ENCODE measurements around the gene SSRP1. TPM values are rescaled to one million over a fixed set of nuclear protein-coding genes. Genes with fewer than 3 reads are reported as not detected.

Gene SSRP1
- total and polyA plus RNA-seq, 7 experiments from 2014 or later: 34.3 to 146 (median 54.7) TPM

- H3K9me3 Mint-ChIP-seq: peaks cover 0 to 29% (median 8%) of the 10 kb centered on the region in 11 donors
- Histone ChIP-seq H3K4me1 (ENCODE audit: control insufficient read depth in 2 of 2, insufficient read depth in 2 of 2, low read length in 2 of 2) (no peaks in the 10 kb centered on the region), H3K27me3 (ENCODE audit: control insufficient read depth in 2 of 2, insufficient read depth in 2 of 2, low read length in 2 of 2) (no peaks in the 10 kb centered on the region), H3K27ac (ENCODE audit: low read depth, low read length) (no peak overlapping the region), H3K36me3 (ENCODE audit: control insufficient read depth in 2 of 3, insufficient read depth in 3 of 3, low read length in 3 of 3) (no peaks in the 10 kb centered on the region), H3K4me3 (ENCODE audit: low read length) (no peak overlapping the region), H3K9me3 (ENCODE audit: control insufficient read depth in 2 of 3, low read length in 3 of 3) (no peaks in the 10 kb centered on the region)
- no peak overlapping the region for H3K27ac Mint-ChIP-seq
- CTCF ChIA-PET: no interaction called here
- no peak for DNase-seq
- peaks cover 4 to 6% (median 4%) of the 10 kb centered on the region in 7 donors for H3K4me1 Mint-ChIP-seq
- H3K27me3 Mint-ChIP-seq: peaks cover 13 to 36% (median 19%) of the 10 kb centered on the region in 5 donors
- no peak overlapping the region for H3K4me3 Mint-ChIP-seq
- intact Hi-C loops (cut with micrococcal nuclease): no loop called here
- peaks cover 0 to 2% (median 0%) of the 10 kb centered on the region in 5 donors for H3K36me3 Mint-ChIP-seq
- no peak for ATAC-seq
- POLR2A ChIA-PET: no interaction called here
Measured at GRCh38 chr11:57279116-57279515, 56.6 kb downstream of the SSRP1 start.

GRCh38 chr11:57278721-57279095 is 57.0 kb downstream of the SSRP1 start:
- Histone ChIP-seq H3K27ac (ENCODE audit: low read depth, low read length) (no peak overlapping the region), H3K36me3 (ENCODE audit: control insufficient read depth in 2 of 3, insufficient read depth in 3 of 3, low read length in 3 of 3) (no peaks in the 10 kb centered on the region), H3K4me1 (ENCODE audit: control insufficient read depth in 2 of 2, insufficient read depth in 2 of 2, low read length in 2 of 2) (no peaks in the 10 kb centered on the region), H3K9me3 (ENCODE audit: control insufficient read depth in 2 of 3, low read length in 3 of 3) (peaks cover 0 to 4% (median 0%) of the 10 kb centered on the region in 3 experiments), H3K4me3 (ENCODE audit: low read length) (no peak overlapping the region), H3K27me3 (ENCODE audit: control insufficient read depth in 2 of 2, insufficient read depth in 2 of 2, low read length in 2 of 2) (no peaks in the 10 kb centered on the region)
- ATAC-seq (no peak), DNase-seq (no peak)
- H3K9me3 Mint-ChIP-seq: peaks cover 0 to 33% (median 9%) of the 10 kb centered on the region in 11 donors
- peaks cover 4 to 6% (median 4%) of the 10 kb centered on the region in 7 donors for H3K4me1 Mint-ChIP-seq
- intact Hi-C loops (cut with micrococcal nuclease): no loop called here
- no peak overlapping the region for H3K4me3 Mint-ChIP-seq
- CTCF ChIA-PET: no interaction called here
- peaks cover 0 to 7% (median 0%) of the 10 kb centered on the region in 5 donors for H3K36me3 Mint-ChIP-seq
- peaks cover 13 to 39% (median 19%) of the 10 kb centered on the region in 5 donors for H3K27me3 Mint-ChIP-seq
- POLR2A ChIA-PET: no interaction called here
- H3K27ac Mint-ChIP-seq: no peak overlapping the region

GRCh38 chr11:57277845-57278720 is 57.6 kb downstream of the SSRP1 start:
- no peaks in the 10 kb centered on the region for H3K36me3 ChIP-seq (ENCODE audit: control insufficient read depth in 2 of 3, insufficient read depth in 3 of 3, low read length in 3 of 3)
- intact Hi-C loops (cut with micrococcal nuclease): no loop called here
- Mint-ChIP-seq H3K4me1 (peaks cover 4 to 6% (median 4%) of the 10 kb centered on the region in 7 donors), H3K36me3 (peaks cover 0 to 10% (median 0%) of the 10 kb centered on the region in 5 donors), H3K9me3 (peaks cover 3 to 39% (median 11%) of the 10 kb centered on the region in 11 donors), H3K4me3 (peak overlapping the region in 2 of 10 donors; percentile 5 to 51), H3K27ac (peak overlapping the region in 1 of 9 donors; percentile 76), H3K27me3 (peaks cover 16 to 45% (median 19%) of the 10 kb centered on the region in 5 donors)
- ChIA-PET POLR2A (no interaction called here), CTCF (no interaction called here)
- DNase-seq (peak in 2 of 9 donors; percentile 4 to 32), ATAC-seq (no peak)
- H3K9me3 ChIP-seq (ENCODE audit: control insufficient read depth in 2 of 3, low read length in 3 of 3): peaks cover 0 to 10% (median 0%) of the 10 kb centered on the region in 3 experiments
- no peak overlapping the region for H3K4me3 ChIP-seq (ENCODE audit: low read length)
- no peaks in the 10 kb centered on the region for H3K4me1 ChIP-seq (ENCODE audit: control insufficient read depth in 2 of 2, insufficient read depth in 2 of 2, low read length in 2 of 2)
- H3K27ac ChIP-seq (ENCODE audit: low read depth, low read length): no peak overlapping the region
- H3K27me3 ChIP-seq (ENCODE audit: control insufficient read depth in 2 of 2, insufficient read depth in 2 of 2, low read length in 2 of 2): no peaks in the 10 kb centered on the region

GRCh38 chr11:57276971-57277675 is 58.6 kb downstream of the SSRP1 start:
- no peaks in the 10 kb centered on the region for H3K4me1 ChIP-seq (ENCODE audit: control insufficient read depth in 2 of 2, insufficient read depth in 2 of 2, low read length in 2 of 2)
- ChIA-PET POLR2A (no interaction called here), CTCF (no interaction called here)
- DNase-seq (no peak), ATAC-seq (no peak)
- peaks cover 4 to 6% (median 4%) of the 10 kb centered on the region in 7 donors for H3K4me1 Mint-ChIP-seq
- H3K27ac ChIP-seq (ENCODE audit: low read depth, low read length): no peak overlapping the region
- H3K4me3 ChIP-seq (ENCODE audit: low read length): no peak overlapping the region
- no peaks in the 10 kb centered on the region for H3K36me3 ChIP-seq (ENCODE audit: control insufficient read depth in 2 of 3, insufficient read depth in 3 of 3, low read length in 3 of 3)
- H3K27me3 ChIP-seq (ENCODE audit: control insufficient read depth in 2 of 2, insufficient read depth in 2 of 2, low read length in 2 of 2): no peaks in the 10 kb centered on the region
- intact Hi-C loops (cut with micrococcal nuclease): no loop called here
- H3K27me3 Mint-ChIP-seq: peaks cover 16 to 47% (median 19%) of the 10 kb centered on the region in 5 donors
- H3K9me3 Mint-ChIP-seq: peaks cover 3 to 34% (median 11%) of the 10 kb centered on the region in 11 donors
- peaks cover 0 to 10% (median 0%) of the 10 kb centered on the region in 3 experiments for H3K9me3 ChIP-seq (ENCODE audit: control insufficient read depth in 2 of 3, low read length in 3 of 3)
- H3K4me3 Mint-ChIP-seq: no peak overlapping the region
- peaks cover 0 to 10% (median 0%) of the 10 kb centered on the region in 5 donors for H3K36me3 Mint-ChIP-seq
- H3K27ac Mint-ChIP-seq: no peak overlapping the region

GRCh38 chr11:57276169-57276970 is 59.3 kb downstream of the SSRP1 start:
- H3K36me3 Mint-ChIP-seq: peaks cover 0 to 14% (median 0%) of the 10 kb centered on the region in 5 donors
- ChIA-PET CTCF (no interaction called here), POLR2A (no interaction called here)
- Histone ChIP-seq H3K27me3 (ENCODE audit: control insufficient read depth in 2 of 2, insufficient read depth in 2 of 2, low read length in 2 of 2) (no peaks in the 10 kb centered on the region), H3K4me1 (ENCODE audit: control insufficient read depth in 2 of 2, insufficient read depth in 2 of 2, low read length in 2 of 2) (no peaks in the 10 kb centered on the region), H3K27ac (ENCODE audit: low read depth, low read length) (no peak overlapping the region), H3K36me3 (ENCODE audit: control insufficient read depth in 2 of 3, insufficient read depth in 3 of 3, low read length in 3 of 3) (no peaks in the 10 kb centered on the region), H3K9me3 (ENCODE audit: control insufficient read depth in 2 of 3, low read length in 3 of 3) (peaks cover 0 to 10% (median 0%) of the 10 kb centered on the region in 3 experiments), H3K4me3 (ENCODE audit: low read length) (no peak overlapping the region)
- no peak for DNase-seq
- no peak for ATAC-seq
- H3K4me1 Mint-ChIP-seq: peaks cover 4 to 6% (median 4%) of the 10 kb centered on the region in 7 donors
- H3K27ac Mint-ChIP-seq: no peak overlapping the region
- no peak overlapping the region for H3K4me3 Mint-ChIP-seq
- peaks cover 4 to 32% (median 7%) of the 10 kb centered on the region in 11 donors for H3K9me3 Mint-ChIP-seq
- intact Hi-C loops (cut with micrococcal nuclease): no loop called here
- H3K27me3 Mint-ChIP-seq: peaks cover 16 to 52% (median 24%) of the 10 kb centered on the region in 5 donors

All from naive thymus-derived CD4-positive, alpha-beta T cell (primary cell).